ENCODE results near the gene LANCL2.
"Not testable (repeated sequence)": the region's sequence is repeated elsewhere in the genome, so short reads cannot be mapped to it uniquely, and the experiment has no call there.

The LANCL2 gene

GRCh38 chr7:55438757-55439525 is 73.8 kb downstream of the LANCL2 start:
- DNase-seq = peak; percentile 86

- no peak for DNase-seq
These were observed 74.5 kb downstream of the LANCL2 start for GRCh38 chr7:55439627-55440026.

- no peak for DNase-seq
These were observed 75.0 kb downstream of the LANCL2 start for GRCh38 chr7:55440040-55440690.

GRCh38 chr7:55441002-55441401 is 75.9 kb downstream of the LANCL2 start:
- no peak for DNase-seq

GRCh38 chr7:55441774-55442522 is 76.8 kb downstream of the LANCL2 start:
- no peak for DNase-seq

- no peak for DNase-seq
These were observed 79.6 kb downstream of the LANCL2 start for GRCh38 chr7:55444786-55445185.

- DNase-seq = no peak
These were observed 83.4 kb downstream of the LANCL2 start for GRCh38 chr7:55448526-55448925.

GRCh38 chr7:55449205-55449991 is 84.3 kb downstream of the LANCL2 start:
- DNase-seq = no peak

GRCh38 chr7:55449992-55450535 is 84.9 kb downstream of the LANCL2 start:
- no peak for DNase-seq

GRCh38 chr7:55452971-55453370 is 87.8 kb downstream of the LANCL2 start:
- DNase-seq = no peak

GRCh38 chr7:55457801-55458200 is 92.7 kb downstream of the LANCL2 start:
- DNase-seq = no peak

GRCh38 chr7:55458351-55458750 is 93.2 kb downstream of the LANCL2 start:
- no peak for DNase-seq

- no peak for DNase-seq
These were observed 98.6 kb downstream of the LANCL2 start for GRCh38 chr7:55463686-55464262.

- no peak for DNase-seq
These were observed 99.3 kb downstream of the LANCL2 start for GRCh38 chr7:55464422-55464821.

GRCh38 chr7:55465691-55466090 is 100.6 kb downstream of the LANCL2 start:
- DNase-seq = no peak

GRCh38 chr7:55467047-55467593 is 102.0 kb downstream of the LANCL2 start:
- DNase-seq = no peak

GRCh38 chr7:55468495-55468894 is 103.4 kb downstream of the LANCL2 start:
- DNase-seq = no peak

- DNase-seq = no peak
These were observed 104.1 kb downstream of the LANCL2 start for GRCh38 chr7:55469271-55469681.

- DNase-seq = no peak
These were observed 104.6 kb downstream of the LANCL2 start for GRCh38 chr7:55469721-55470120.

GRCh38 chr7:55470261-55470660 is 105.1 kb downstream of the LANCL2 start:
- no peak for DNase-seq

GRCh38 chr7:55471594-55471993 is 106.5 kb downstream of the LANCL2 start:
- DNase-seq = not testable (repeated sequence)

- not testable (repeated sequence) for DNase-seq
These were observed 107.3 kb downstream of the LANCL2 start for GRCh38 chr7:55472406-55472805.
